ENCODE results near the gene OR8D2.
"Not testable (repeated sequence)": the region's sequence is repeated elsewhere in the genome, so short reads cannot be mapped to it uniquely, and the experiment has no call there.

Gene OR8D2

GRCh38 chr11:124285610-124286344 lies 34.2 kb downstream of the OR8D2 start:
- peak; percentile 83 for DNase-seq

DNA sequence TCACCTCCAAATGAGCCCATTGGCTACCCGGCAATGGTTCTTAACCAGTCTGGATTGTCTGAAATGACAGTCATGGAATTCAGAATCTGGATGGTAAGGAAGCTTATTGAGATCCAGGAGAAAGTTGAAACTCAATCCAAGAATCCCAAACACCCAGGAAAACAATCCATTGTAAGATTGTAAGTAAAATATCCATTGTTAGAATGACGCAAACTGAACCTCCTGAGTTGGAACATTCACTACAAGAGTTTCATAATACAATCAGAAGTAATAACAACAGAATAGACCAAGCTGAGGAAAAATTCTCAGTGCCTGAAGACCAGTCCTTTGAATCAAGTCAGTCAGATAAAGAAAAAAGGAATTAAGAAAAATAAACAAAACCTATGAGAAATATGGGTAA lies 41.7 kb downstream of the OR8D2 start:
- no peak for DNase-seq

DNA sequence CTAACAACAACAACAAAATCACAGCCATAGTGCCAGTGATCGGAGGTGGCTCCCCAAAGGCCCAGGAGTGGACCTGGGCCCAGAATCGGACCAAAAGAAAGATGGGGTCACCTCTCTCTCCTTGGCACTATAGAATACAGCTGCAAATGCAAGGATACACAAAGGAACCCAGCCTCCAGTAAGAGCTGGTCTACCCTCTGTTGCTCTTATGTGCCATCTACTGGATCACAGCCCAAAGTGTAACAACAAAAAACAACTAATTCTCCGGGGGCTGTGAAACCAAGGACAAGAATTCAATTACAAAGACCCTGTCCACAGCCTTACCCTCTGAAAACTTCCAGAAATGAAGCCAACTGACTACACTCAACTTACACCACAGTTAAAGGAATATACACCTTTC lies 42.2 kb downstream of the OR8D2 start:
- DNase-seq: peak; percentile 13

DNA sequence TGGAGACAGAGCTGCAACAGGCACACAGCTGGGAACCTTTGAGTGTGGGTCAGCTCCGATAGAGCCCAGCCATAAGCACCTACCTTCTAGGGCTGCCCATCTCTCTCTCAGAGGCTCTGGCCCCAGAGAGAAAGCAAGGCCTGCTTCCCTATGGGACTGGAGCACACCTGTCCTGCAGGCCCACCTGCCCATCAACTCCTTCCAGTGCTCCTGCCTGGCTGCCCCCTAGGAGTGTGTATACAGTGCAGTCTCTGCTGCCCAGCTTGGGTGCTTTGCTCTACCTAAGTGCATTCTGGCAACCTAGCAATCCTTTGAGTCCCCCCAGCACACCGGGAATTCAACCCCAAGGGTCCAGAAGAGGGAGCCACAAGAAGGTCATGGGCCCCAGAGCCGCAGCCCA lies 42.8 kb downstream of the OR8D2 start:
- DNase-seq: no peak

DNA sequence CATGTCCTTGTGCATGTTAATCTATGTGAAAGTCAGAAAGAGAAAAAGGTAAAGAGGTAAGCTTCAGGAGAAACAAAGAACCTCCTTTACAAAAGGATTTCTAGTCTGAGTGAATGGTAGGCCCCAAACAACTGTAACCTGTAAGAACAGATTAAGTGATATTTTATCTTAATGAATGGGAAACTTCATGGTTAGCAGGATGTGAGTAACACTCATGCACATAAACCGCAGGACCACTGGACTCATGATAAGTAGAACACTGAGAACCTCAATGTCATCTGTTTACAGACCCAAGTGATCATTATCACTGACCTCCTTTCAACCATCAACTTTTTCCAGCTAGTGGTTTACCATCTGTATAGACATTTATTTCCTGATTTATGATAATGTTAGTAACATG lies 43.9 kb downstream of the OR8D2 start:
- no peak for DNase-seq

- DNase-seq: no peak
These were observed 46.0 kb downstream of the OR8D2 start for GRCh38 chr11:124274000-124274399.

DNA sequence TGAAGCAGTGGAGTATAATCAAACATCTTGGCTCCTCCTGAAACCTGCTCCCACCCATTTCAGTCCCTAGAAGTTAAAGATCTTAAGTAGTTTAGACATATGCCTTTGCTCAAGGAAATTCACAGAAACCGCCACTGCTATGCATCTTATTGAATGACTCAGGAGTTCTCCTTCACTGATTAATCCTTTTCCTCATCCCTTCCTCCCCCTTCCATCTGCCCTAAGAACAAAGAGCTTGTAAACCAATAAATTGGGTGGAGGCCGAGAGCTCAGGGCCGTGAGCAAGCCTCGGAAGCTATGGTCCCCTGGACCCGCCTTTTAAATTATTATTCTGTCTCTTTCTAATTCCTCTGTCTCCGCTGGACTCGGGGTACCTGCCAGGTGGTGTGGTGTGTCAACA lies 49.1 kb downstream of the OR8D2 start:
- not testable (repeated sequence) for DNase-seq
